Pulmonary artery endothelial cell (primary cell): ENCODE measurements around the gene PDCD1. TPM values are rescaled to one million over a fixed set of nuclear protein-coding genes. Genes with fewer than 3 reads are reported as not detected.
"Not testable (repeated sequence)": the region's sequence is repeated elsewhere in the genome, so short reads cannot be mapped to it uniquely, and the experiment has no call there.

ENCODE experiments used
- DNase-seq: peaks from one replicate; pipeline ENCODE4 v3.0.0-alpha.2; 2011; ENCODE audit warnings: low read depth, low spot score
- total RNA-seq: library from RNA; depleted of rRNA; stranded (reverse); fragments of >200 nt; gene quantifications from 2 replicates; pipeline ENCODE4 v1.2.3, GENCODE V29; 2014

PDCD1 gene
- total RNA-seq, 1 donor from 2014 or later: not detected

DNA sequence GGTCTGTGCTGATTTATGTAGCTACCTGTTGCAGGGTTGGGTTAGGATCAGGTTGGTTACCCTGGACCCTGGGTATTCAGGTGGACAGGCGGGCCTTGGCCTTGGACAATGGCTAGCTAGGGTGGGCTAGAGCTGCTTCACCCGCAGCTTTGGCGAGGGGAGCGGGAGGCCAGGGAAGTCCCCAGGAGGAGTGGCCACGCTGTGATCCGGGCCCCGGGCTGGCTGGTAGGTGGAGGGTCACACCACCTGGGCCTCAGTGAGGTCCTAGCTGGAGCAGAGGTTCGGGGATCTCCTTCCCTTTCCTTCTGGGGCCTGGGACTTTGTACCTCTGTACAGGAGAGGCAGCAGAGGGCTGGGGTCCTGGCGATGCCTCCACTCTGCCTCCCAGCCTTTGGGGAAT is 20.6 kb upstream of the PDCD1 start:
- DNase-seq: no peak

DNA sequence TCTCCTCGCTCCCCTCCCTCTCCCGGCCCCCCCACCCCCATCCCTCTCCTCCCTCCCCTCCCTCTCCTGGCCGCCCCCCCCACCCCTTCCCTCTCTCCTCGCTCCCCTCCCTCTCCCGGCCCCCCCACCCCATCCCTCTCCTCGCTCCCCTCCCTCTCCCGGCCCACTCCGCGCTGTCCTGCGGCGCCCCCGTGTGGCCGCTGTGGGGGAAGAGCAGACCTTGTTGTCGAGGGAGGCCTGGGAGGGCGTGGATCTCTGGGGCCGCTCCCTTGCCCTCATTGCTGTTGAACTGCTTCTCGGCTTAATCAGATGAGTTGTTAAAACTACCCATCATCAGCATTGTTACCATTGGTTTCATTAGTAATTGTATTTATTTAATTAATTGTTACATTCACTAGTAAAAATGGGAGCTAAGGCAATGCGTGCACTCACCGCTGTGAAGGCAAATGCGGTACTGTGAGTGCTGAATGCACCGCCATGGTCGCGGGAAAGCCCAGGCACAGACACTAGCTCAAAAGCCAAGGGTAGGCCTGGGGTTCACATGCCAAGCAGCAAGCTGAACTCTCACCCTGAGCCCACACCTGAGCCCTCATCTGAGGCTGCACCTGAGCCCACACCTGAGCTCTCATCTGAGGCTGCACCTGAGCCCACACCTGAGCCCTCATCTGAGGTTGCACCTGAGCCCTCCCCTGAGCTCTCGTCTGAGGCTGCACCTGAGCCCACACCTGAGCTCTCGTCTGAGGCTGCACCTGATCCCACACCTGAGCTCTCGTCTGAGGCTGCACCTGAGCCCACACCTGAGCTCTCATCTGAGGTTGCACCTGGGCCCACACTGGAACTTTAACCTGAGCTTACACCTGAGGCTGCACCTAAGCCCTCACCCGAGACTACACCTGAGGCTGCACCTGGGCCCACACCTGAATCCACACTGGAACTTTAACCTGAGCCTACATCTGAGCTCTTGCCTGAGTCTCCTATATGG is 19.6 kb upstream of the PDCD1 start:
- DNase-seq: no peak

DNA sequence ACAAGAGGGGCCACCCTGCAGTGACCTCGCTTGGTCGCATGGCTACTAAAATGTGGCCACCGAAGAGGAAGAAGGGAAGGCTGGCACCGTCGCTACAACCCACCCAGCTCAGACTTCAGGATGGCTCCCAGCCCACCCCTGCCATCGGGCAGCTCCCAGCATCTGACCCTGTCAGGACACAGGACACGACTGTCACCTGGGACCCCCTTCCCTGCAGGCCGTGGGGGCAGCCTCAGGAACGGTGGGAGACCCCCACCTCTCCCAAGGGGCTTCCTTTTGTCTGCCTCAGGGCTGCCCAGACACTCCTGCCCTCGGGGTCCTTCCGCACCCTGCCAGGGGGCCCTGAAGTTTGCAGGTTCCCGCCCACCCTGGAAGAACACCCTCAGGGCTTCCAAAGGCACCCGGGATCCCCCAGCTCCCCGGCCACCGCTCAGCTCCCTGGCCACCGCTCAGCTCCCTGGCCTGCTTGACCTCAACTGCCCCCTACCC is 18.5 kb upstream of the PDCD1 start:
- no peak for DNase-seq

DNA sequence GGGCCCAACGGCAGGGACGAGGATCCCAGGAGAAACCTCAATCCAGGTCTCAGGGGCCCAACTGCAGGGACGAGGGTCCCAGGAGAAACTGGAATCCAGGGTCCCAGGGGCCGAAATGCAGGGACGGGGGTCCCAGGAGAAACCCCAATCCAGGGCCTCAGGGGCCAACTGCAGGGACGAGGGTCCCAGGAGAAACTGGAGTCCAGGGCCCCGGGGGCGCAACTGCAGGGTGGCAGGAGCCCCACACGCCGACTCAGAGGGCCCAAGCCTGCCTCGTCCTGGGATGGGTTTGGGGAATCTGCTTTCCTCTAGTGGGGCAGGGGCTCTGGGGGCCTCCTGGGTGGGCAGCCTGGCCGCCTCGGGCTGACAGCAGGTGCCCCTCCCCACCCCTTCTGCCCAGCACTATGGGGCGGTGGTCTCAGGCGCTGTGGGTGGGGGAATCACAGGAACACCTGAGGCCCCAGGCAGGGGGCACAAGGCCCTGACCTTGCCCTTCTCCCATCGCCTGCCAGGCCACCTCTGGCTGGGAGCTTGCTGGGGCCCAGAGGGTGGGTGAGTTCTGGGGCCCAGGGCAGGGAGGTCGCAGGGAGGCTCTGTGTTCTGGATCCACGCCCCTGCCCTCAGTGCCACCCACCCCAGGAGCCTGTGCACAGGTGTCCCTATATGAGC is 18.0 kb upstream of the PDCD1 start:
- DNase-seq: no peak

DNA sequence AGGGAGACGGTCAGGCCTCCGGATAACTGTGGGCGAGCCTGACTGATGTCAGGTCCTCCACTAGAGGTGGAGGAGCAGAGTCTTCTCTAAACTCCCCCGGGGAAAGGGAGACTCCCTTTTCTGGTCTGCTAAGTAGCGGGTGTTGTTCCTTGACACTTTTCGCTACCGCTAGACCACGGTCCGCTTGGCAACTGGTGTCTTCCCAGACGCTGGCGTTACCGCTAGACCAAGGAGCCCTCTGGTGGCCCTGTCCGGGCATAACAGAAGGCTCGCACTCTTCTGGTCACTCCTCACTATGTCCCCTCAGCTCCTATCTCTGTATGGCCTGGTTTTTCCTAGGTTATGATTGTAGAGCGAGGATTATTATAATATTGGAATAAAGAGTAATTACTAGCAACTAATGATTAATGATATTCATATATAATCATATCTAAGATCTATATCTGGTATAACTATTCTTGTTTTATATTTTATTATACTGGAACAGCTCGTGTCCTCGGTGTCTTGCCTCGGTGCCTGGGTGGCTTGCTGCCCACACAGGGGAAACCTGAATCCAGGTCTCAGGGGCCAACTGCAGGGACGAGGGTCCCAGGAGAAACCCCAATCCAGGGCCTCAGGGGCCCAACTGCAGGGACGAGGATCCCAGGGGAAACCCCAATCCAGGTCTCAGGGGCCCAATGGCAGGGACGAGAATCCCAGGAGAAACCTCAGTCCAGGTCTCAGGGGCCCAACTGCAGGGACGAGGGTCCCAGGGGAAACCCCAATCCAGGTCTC is 17.2 kb upstream of the PDCD1 start:
- DNase-seq: not testable (repeated sequence)

DNA sequence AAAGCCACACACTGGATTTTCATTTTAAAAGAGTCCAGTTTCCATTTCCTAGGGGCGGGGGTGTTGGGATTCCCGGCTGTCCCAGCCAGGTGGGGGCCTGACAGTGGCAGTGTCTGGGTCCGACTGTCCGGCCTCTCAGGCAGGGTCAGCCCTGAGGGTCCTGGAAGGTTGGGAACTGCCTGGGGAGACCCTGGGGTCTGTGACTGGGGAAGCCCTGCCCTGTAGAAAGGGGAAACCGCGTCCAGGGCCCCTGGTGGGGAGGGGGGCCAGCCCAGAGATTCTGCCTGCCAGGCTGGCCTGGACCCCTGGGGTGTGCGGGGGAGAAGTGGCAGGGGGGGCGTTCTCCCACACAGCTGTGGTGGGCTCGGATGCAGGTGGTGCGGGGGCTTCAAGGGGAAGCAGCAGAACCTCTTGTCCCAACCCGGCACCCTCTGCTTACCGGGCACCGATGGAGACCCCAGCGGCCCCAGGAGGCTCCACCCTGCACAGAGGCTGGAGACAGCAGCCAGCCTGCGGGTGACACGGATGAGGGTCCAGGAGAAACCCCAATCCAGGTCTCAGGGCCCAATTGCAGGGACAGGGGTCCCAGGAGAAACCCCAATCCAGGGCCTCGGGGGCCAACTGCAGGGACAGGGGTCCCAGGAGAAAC is 15.7 kb upstream of the PDCD1 start:
- DNase-seq: no peak

DNA sequence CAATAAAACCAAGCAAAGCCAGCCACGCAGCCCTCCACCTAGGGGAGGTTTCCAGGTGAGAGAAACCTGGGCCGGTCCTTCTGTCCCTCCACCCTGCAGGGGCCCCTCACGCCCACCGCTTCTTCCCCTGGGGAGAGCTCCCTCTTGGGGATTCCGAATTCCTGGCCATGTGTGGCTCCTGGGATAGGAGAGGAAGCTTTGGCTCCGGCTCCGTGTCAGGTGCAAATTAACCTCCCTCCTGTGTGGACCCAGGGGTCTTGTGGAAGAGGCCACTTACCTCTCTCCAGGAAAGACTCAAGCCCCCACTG is 15.1 kb upstream of the PDCD1 start:
- no peak for DNase-seq

DNA sequence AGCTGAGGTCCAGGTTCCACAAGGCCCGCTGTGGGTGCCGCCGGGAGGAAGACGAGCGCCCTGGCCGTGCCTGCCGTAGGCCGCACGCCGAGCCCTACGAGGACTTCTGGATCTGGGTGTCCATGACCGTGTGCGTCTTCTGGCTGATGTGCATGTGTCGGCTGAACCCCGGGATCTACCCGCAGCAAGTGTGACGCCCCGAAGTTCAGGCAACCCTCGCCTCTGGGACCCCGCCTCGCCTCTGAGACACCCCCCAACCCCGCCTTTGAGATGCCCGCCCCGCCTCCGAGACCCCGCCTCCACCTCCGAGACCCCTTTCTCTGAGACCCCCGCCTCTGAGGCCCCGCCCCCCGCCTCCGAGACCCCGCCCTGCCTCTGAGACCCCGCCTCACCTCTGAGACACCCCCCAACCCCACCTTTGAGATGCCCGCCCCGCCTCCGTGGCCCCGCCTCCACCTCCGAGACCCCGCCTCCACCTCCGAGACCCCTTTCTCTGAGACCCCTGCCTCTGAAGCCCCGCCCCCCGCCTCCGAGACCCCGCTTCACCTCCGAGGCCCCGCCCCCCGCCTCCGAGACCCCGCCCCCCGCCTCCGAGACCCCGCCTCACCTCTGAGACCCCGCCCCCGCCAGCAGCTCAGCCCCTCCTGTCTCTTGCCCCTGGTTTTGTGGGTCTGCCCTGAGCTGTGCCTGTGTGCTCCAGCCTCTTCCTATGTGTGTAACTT is 14.5 kb upstream of the PDCD1 start:
- DNase-seq: no peak

DNA sequence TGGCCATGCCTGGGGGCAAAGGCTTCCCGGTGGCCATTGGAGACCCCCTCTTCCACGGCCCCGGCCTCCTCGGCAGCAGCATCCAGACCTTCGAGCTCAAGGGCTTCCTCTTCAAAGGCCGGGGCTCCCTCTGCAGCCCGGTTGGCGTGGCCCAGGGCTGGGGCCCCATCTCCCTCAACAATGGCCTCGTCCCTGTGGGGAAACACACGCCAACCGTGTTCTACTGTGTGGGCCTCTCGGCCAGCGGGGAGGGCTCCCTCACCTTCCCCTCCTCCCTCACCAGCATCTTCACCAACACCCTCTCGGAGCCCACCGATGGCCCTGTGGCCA is 13.6 kb upstream of the PDCD1 start:
- DNase-seq: no peak

DNA sequence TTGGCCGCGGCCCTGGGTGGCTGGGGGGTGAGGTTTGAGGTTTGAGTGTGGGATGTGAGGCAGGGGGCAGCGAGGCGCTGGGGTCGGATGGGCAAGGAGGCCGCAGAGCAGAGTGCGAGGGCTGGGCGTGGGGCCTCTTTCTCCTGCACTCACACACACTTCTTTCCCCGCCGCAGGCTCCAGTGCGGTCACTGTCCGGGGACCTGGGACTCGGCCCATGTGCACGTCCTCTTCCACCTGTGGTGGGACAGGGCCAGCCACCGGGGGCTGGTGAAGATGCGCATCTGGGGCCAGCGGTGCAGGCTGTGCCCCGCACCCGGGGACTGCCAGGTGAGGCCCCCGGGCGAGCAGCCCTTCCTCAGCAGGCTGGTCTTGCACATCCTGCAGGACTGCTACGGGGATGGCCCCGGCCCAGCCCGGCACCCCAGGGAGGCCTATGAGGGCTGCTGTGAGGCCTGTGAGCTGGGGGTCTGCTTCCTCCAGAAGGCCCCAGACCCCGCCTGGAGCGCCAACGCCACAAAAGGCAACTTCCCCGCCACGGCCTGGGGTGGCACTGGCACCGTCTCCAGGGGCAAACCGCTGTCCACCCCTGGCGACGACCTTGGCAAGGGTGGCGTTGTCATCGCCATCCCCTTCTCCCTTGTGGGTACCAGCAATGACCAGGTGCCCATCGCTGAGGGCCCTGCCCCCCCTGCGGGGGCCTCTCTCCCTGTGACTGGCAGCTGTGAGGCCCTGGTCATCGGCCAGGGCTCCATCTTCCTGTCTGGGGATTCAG is 13.0 kb upstream of the PDCD1 start:
- DNase-seq: no peak

DNA sequence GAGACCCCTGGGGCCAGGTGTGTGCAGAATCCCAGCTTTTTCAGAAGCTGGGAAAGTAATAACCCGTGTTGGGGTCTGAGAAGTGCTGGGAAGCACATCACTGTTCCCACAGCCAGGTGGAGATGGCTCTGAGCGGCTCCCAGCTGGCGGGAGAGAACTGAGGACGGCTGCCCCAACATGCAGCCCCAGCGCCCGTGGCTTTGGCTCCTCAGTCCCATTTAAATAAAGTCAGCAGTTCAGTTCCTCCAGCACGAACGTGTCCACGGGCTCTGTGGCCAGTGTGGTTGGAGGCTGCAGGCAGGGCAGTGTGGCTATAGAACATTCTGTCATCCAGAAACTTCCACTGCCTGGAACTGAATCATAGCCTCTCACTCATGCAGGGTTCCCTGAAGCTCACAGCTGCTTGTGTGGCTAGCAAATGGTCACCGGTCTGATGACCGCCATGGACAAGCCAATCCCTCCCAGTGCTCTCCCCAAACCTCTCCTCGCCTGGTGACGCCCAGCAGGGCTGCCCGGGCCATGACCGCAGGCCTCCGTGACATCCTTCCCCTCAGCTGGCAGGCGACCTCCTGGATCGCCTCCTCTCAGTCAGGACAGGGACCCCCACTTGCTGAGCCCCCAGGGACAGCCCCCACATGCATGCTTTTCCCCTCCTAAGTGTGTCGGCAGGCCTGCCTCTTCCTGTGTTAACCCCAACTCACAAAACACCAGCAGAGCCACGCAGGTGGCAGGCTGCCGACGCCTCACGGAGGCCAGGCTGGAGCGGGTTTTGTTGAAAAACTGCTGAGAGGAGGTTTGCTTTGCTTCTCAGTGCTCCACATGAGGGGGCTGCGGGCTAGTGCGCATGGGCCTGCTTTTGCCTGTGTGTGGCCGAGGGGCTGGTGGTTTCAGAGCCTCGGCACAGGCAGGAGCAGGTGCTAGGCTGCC is 12.2 kb upstream of the PDCD1 start:
- no peak for DNase-seq

DNA sequence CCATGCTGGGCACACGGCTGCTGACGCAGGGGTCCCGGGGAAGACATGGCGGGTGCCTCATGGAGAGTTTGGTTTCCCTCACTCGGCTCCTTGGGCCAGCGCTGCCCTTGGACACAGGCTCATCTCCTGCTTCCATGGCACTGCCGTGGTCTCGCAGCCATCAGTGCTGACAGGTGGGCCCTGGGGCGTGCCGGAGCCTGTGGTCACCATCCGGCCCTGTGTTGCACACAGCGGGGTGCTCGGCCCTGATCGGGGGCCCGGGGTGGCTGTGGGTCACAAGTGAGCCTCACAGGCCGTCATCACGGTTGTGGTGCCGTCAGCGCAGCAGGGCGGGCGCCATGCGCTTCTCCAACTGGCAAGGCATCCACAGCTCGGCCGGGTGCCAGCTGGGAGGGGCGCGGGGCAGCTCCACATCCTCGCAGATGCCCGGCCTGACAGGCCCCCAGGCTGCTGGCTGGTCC is 11.4 kb upstream of the PDCD1 start:
- no peak for DNase-seq

DNA sequence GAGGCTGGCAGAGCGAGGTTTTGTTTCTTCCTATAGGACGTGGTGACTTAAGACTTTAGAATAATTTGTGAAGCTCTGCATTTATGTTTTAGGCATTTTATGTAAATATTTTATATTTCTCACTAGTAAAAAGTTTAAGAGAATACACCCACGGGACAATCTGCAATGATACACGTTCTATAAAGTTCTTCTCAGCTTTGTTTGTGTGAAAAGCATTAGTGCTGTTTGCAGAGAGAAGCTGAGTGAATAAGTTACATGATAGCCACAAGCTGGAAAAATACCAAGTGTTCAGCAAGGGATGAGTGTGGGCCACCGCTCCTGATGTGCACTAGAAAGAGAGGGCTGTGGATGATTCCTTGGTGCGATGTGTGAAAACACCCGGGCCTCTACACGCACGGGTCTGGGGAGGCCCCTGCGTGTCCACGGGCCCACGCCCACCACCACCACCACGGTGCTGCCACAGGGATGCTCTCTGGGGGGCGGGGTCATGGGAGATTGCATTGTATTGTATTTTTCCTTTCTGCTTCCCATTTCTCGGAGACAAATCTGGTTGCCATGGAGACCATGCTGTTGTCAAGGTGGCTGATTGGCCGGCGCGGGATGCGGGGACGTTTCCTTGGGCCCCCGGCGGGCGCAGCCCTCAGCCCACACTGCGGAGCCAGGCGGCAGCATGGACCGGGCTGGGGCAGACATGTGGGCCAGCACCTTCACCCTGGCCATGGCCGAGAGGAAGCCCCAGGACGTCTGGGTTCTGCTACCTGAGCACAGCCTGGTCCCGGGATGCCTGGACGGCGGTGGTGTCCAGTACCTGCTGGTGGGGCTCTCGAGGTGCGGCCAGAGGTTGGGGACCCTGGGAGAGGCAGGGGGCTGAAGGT is 10.6 kb upstream of the PDCD1 start, which contains the start of gene RTP5:
TSS of gene RTP5 (plus strand) at position 643 of the 875 bp plus-strand sequence. CDS start at position 671, 28 bp downstream.
- DNase-seq: no peak

DNA sequence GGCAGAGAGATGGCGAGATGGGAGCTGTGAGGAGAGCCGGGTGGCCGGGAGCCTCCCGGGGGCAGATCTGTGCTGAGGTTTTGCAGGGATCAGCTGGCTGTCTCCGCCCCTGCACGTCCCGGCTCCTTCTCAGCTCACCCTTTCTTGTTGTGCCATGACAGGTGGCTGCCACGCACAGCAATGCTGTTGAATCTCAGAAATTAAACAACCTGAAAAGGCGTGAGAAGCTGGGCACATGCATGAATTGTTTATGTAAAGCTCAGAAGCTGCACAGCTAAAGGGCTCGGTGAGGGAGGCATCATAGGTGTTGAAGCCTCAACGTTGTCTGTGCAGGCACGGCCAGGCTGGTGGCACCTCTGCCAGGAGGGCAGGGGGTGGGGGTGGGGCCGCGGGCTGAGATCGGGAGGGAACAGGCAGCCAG is 10.0 kb upstream of the PDCD1 start:
- DNase-seq: no peak

DNA sequence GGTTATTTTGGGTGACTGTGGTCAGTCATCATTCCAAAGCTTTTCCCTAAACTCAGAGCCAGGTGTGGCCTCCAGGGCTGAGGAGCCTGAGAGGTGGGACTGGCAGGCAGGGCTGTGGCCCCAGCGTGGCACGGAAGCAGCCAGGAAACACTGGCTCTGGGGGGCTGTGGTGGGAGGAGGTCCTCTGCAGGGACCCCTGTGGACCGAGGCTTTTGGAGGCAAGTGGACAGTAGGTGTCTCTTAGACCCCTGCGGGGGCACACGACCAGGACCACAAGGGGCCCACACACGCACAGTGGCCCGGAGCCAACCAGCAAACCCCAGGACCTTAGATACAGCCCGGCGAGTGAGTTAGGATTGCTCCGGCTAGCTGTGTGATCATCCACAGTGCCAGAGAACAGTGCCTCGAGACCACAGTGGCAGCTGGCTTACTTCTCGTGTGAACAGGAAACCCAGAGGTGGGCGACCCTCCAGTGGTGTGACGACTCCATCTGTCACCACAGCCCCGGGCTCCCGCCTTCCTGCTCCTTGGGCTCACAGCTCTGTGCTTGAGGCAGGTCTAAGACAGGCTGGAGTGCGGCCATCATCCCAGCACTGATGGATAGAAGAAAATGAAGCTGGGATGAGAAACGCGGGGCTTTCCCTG is 9.2 kb upstream of the PDCD1 start:
- DNase-seq: no peak

DNA sequence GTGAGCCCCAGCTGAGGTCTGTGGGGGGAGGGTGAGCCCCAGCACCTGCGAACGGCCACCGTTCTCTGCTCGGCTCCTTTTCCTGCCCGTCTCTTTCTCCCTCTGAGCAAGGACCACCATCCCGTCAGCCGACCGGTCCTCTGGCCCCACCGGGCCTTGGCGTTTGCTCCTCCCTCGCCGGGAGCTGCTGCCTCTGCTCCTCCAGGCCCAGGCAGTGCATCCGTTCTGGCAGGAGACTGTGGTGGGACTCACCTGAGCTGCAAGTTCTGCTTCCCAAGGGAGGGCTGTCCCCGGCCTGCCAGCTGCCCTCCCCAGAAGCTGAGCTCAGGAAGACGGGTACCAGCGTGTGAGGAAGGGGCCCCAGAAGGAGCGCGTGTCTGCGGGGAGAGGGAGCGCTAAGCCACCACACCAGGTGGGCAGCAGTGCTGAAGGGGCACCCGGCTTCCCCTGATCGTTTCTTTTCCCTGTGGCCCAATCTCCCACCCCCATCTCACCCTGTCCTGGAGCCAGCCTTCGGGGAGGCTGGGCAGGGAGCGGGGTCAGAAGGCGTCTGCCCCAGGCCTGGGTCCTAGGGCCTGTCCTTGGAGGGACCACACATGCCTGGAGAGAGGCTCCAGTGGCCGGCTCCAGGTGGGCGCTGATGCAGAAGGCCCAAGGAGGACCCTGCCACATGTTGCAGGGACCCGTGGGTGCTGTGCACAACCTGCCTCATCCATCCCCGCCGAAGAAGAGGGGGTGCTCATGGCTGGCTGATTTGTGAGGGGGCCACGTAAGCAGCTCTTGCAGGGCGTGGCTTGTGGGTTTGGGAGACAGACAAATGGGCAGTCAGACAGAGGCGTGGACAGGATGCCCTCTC is 8.3 kb upstream of the PDCD1 start:
- DNase-seq: no peak
